Gastroesophageal sphincter (tissue), 4 donors: ENCODE measurements around the gene FHL3. TPM values are rescaled to one million over a fixed set of nuclear protein-coding genes. Genes with fewer than 3 reads are reported as not detected.

Source experiments
- ATAC-seq: fragments of 150-250 bp; one replicate; pipeline ENCODE4 v1.9.1; 2016; ENCODE audit warnings: mild to moderate bottlenecking, moderate library complexity
- H3K27ac ChIP-seq, 4 donors: fragments of 200-600 bp; sonication (generic) in 3 of 4; 1 replicate in 3 of 4; 2 replicates in 1 of 4; pipeline ENCODE4 v1.5.1; 2016 to 2019
- H3K27me3 ChIP-seq: fragments of 200-600 bp; sonication (generic); one replicate; pipeline ENCODE4 v1.5.1; 2019
- H3K36me3 ChIP-seq, 2 donors: fragments of 200-600 bp; sonication (generic); one replicate each; pipeline ENCODE4 v1.5.1; 2019; ENCODE audit warnings: control low read depth in 1 of 2
- H3K4me1 ChIP-seq, 3 donors: fragments of 200-600 bp; sonication (generic); 1 replicate in 2 of 3; 2 replicates in 1 of 3; pipeline ENCODE4 v1.5.1; 2016 to 2019; ENCODE audit warnings: control low read depth in 2 of 3
- H3K4me3 ChIP-seq, 2 donors: fragments of 200-600 bp; sonication (generic); one replicate each; pipeline ENCODE4 v1.5.1; 2019; ENCODE audit warnings: mild to moderate bottlenecking in 1 of 2, moderate library complexity in 1 of 2
- H3K9me3 ChIP-seq, 3 donors: fragments of 200-600 bp; sonication (generic); one replicate each; pipeline ENCODE4 v1.5.1; 2017 to 2019; ENCODE audit warnings: control low read depth in 2 of 3
- CTCF ChIP-seq, 4 experiments: fragments of 200-600 bp in 2 of 4; fragments of 450-650 bp in 2 of 4; sonication (generic) in 1 of 4; IDR thresholded peaks; one replicate each; pipeline ENCODE4 v1.5.1; 2017 to 2019; ENCODE audit warnings: antibody characterized with exemption in 4 of 4, mild to moderate bottlenecking in 2 of 4, moderate library complexity in 2 of 4
- EP300 ChIP-seq: sonication (generic); formaldehyde crosslinking; IDR thresholded peaks from one replicate; pipeline ENCODE4 v1.6.1; 2017; ENCODE audit warnings: antibody characterized with exemption, mild to moderate bottlenecking
- POLR2A ChIP-seq, 2 donors: fragments of 450-650 bp; IDR thresholded peaks; one replicate each; pipeline ENCODE4 v1.6.1; 2017; ENCODE audit warnings: antibody characterized with exemption in 2 of 2, mild to moderate bottlenecking in 2 of 2, moderate library complexity in 1 of 2
- POLR2AphosphoS5 ChIP-seq: sonication (generic); formaldehyde crosslinking; IDR thresholded peaks from one replicate; pipeline ENCODE4 v1.6.1; 2017; ENCODE audit warnings: antibody characterized with exemption
- WGBS, 2 donors: methylation state at CpG; one replicate each; pipeline ENCODE4 v1.1.5; 2018; ENCODE audit warnings: low coverage in 1 of 2; 5-methylcytosine and 5-hydroxymethylcytosine counted together
- total RNA-seq, 4 donors: library from RNA; depleted of rRNA; stranded (reverse); fragments of >200 nt; gene quantifications; one replicate each; pipeline ENCODE4 v1.1.0, GENCODE V29; 2016

The FHL3 gene
- total RNA-seq, 4 donors from 2014 or later, result 25.8 to 58.4 (median 30.6) TPM

GRCh38 chr1:38045401-38046332 is 40.4 kb upstream of the FHL3 start:
- Histone ChIP-seq H3K4me3 (peak overlapping the region in 1 of 2 donors; percentile 71), H3K4me1 (peaks cover 0 to 39% (median 20%) of the 10 kb centered on the region in 3 donors), H3K36me3 (no peaks in the 10 kb centered on the region), H3K27ac (no peak overlapping the region), H3K9me3 (no peaks in the 10 kb centered on the region), H3K27me3 (peaks cover 56% of the 10 kb centered on the region)
- WGBS, 2 donors, result no CpG with 5 or more reads among the region's 115 CpGs
- no peak for ATAC-seq
- TF ChIP-seq EP300, result no peak

GRCh38 chr1:38044221-38045215 is 39.2 kb upstream of the FHL3 start:
- 5 to 14% methylated on average over 5 to 36 of the region's 70 CpGs for WGBS, 2 donors

GRCh38 chr1:38043036-38043747 is 37.9 kb upstream of the FHL3 start:
- H3K4me3 ChIP-seq, result no peak overlapping the region
- no peak for ATAC-seq
- peaks cover 0 to 39% (median 20%) of the 10 kb centered on the region in 3 donors for H3K4me1 ChIP-seq
- TF ChIP-seq CTCF (IDR thresholded peaks at IDR 0.05), result no peak
- no peak for TF ChIP-seq POLR2AphosphoS5
- no peak for TF ChIP-seq EP300
- TF ChIP-seq POLR2A (IDR thresholded peaks at IDR 0.05), result no peak
- no peaks in the 10 kb centered on the region for H3K9me3 ChIP-seq
- peaks cover 81% of the 10 kb centered on the region for H3K27me3 ChIP-seq
- 82 to 84% methylated on average over 4 of the region's 12 CpGs for WGBS, 2 donors
- no peaks in the 10 kb centered on the region for H3K36me3 ChIP-seq
- H3K27ac ChIP-seq, result no peak overlapping the region

More at GRCh38 chr1:38044221-38045215, 39.2 kb upstream of the FHL3 start:
- Histone ChIP-seq H3K4me1 (peaks cover 0 to 39% (median 20%) of the 10 kb centered on the region in 3 donors), H3K27ac (no peak overlapping the region), H3K36me3 (no peaks in the 10 kb centered on the region), H3K27me3 (peaks cover 68% of the 10 kb centered on the region), H3K9me3 (no peaks in the 10 kb centered on the region), H3K4me3 (peak overlapping the region in 1 of 2 donors; percentile 71)
- no peak for TF ChIP-seq POLR2A (IDR thresholded peaks at IDR 0.05)
- no peak for TF ChIP-seq EP300
- TF ChIP-seq POLR2AphosphoS5, result peak; percentile 18
- ATAC-seq, result no peak

- Histone ChIP-seq H3K36me3 (no peaks in the 10 kb centered on the region), H3K9me3 (no peaks in the 10 kb centered on the region), H3K27me3 (peaks cover 89% of the 10 kb centered on the region), H3K4me1 (peaks cover 0 to 31% (median 13%) of the 10 kb centered on the region in 3 donors), H3K4me3 (no peak overlapping the region), H3K27ac (no peak overlapping the region)
- no peak for ATAC-seq
- TF ChIP-seq CTCF (IDR thresholded peaks at IDR 0.05), result no peak
- no peak for TF ChIP-seq POLR2AphosphoS5
- TF ChIP-seq EP300, result no peak
- no peak for TF ChIP-seq POLR2A (IDR thresholded peaks at IDR 0.05)
- WGBS, 2 donors, result 84 to 90% methylated on average over 2 to 7 of the region's 21 CpGs
These were observed 36.9 kb upstream of the FHL3 start for GRCh38 chr1:38041936-38042834.
